ENCODE measurements around the gene PIK3R4.

Gene PIK3R4

GRCh38 chr3:130687327-130687726 lies 59.3 kb downstream of the PIK3R4 start:
- DNase-seq = no peak

GRCh38 chr3:130686833-130687232 lies 59.8 kb downstream of the PIK3R4 start:
- no peak for DNase-seq

- no peak for DNase-seq
Observed at GRCh38 chr3:130682131-130682530, 64.5 kb downstream of the PIK3R4 start.

- DNase-seq = no peak
Observed at GRCh38 chr3:130679218-130679617, 67.4 kb downstream of the PIK3R4 start.

GRCh38 chr3:130677343-130677742 lies 69.3 kb downstream of the PIK3R4 start:
- no peak for DNase-seq

GRCh38 chr3:130671545-130672312 lies 74.9 kb downstream of the PIK3R4 start:
- peak; percentile 15 for DNase-seq

- DNase-seq = no peak
Observed at GRCh38 chr3:130669740-130670139, 76.9 kb downstream of the PIK3R4 start.

- DNase-seq = no peak
Observed at GRCh38 chr3:130663092-130663491, 83.5 kb downstream of the PIK3R4 start.

GRCh38 chr3:130662501-130662996 lies 84.1 kb downstream of the PIK3R4 start:
- DNase-seq = no peak

GRCh38 chr3:130661140-130661891 lies 85.3 kb downstream of the PIK3R4 start:
- no peak for DNase-seq

- no peak for DNase-seq
Observed at GRCh38 chr3:130659911-130660310, 86.7 kb downstream of the PIK3R4 start.

GRCh38 chr3:130658678-130659077 lies 88.0 kb downstream of the PIK3R4 start:
- no peak for DNase-seq

GRCh38 chr3:130656627-130657026 lies 90.0 kb downstream of the PIK3R4 start:
- no peak for DNase-seq

GRCh38 chr3:130654921-130655320 lies 91.7 kb downstream of the PIK3R4 start:
- DNase-seq = no peak

GRCh38 chr3:130654091-130654490 lies 92.5 kb downstream of the PIK3R4 start:
- no peak for DNase-seq

- no peak for DNase-seq
Observed at GRCh38 chr3:130649061-130649654, 97.5 kb downstream of the PIK3R4 start.

GRCh38 chr3:130648293-130648692 lies 98.3 kb downstream of the PIK3R4 start:
- no peak for DNase-seq

GRCh38 chr3:130645261-130645660 lies 101.4 kb downstream of the PIK3R4 start:
- DNase-seq = no peak

GRCh38 chr3:130644628-130645253 lies 101.9 kb downstream of the PIK3R4 start:
- no peak for DNase-seq

GRCh38 chr3:130640027-130640426 lies 106.6 kb downstream of the PIK3R4 start:
- DNase-seq = no peak

- no peak for DNase-seq
Observed at GRCh38 chr3:130636480-130637234, 110.0 kb downstream of the PIK3R4 start.

- no peak for DNase-seq
Observed at GRCh38 chr3:130635978-130636377, 110.7 kb downstream of the PIK3R4 start.

GRCh38 chr3:130635285-130635684 lies 111.3 kb downstream of the PIK3R4 start:
- DNase-seq = no peak

All from NCI-H510A treated with DMSO at 0.1 percent for 48 hours (cell line).